ENCODE measurements around the gene KANSL3.

Gene KANSL3

GRCh38 chr2:96601382-96602292 lies 36.5 kb downstream of the KANSL3 start:
- H3K4me1 Mint-ChIP-seq (ENCODE audit: low read depth): peaks cover 19% of the 10 kb centered on the region
- H3K9me3 Mint-ChIP-seq: no peaks in the 10 kb centered on the region
- peak overlapping the region; percentile 73 for H3K27ac Mint-ChIP-seq
- H3K36me3 Mint-ChIP-seq (ENCODE audit: low read depth): peaks cover 81% of the 10 kb centered on the region
- H3K27me3 Mint-ChIP-seq: no peaks in the 10 kb centered on the region
- no peak overlapping the region for H3K4me3 Mint-ChIP-seq

- H3K4me3 Mint-ChIP-seq: no peak overlapping the region
Measured at GRCh38 chr2:96599941-96600340, 38.2 kb downstream of the KANSL3 start.

GRCh38 chr2:96596596-96596995 lies 41.5 kb downstream of the KANSL3 start:
- peaks cover 84% of the 10 kb centered on the region for H3K36me3 Mint-ChIP-seq (ENCODE audit: low read depth)
- no peaks in the 10 kb centered on the region for H3K9me3 Mint-ChIP-seq
- H3K4me3 Mint-ChIP-seq: no peak overlapping the region
- H3K27me3 Mint-ChIP-seq: no peaks in the 10 kb centered on the region
- H3K27ac Mint-ChIP-seq: no peak overlapping the region
- H3K4me1 Mint-ChIP-seq (ENCODE audit: low read depth): peaks cover 44% of the 10 kb centered on the region

More at GRCh38 chr2:96599941-96600340, 38.2 kb downstream of the KANSL3 start:
- Mint-ChIP-seq H3K36me3 (ENCODE audit: low read depth) (peaks cover 73% of the 10 kb centered on the region), H3K27ac (no peak overlapping the region), H3K27me3 (no peaks in the 10 kb centered on the region), H3K9me3 (no peaks in the 10 kb centered on the region), H3K4me1 (ENCODE audit: low read depth) (peaks cover 29% of the 10 kb centered on the region)

DNA sequence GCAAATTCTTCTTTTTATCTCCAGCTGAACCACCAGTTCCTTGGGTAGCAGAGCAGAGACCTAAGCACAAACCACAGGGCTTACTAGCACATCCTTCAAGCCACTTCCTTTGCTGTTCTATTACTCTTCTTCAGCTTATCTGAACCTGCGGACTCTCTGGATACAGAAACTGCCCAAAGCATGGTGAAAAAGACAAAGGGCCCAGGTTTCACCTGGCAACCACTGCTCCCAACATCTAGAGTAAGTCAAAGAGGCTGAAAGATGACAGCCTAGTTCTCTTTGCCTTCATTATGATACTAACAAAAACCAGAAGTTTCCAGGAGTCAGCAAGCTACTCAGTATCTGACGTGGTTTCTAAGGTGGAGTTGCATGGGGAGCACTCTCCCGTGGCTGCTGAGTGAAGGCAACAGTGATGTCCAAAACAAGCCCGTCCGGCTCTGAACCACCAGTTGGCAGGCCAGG lies 43.4 kb downstream of the KANSL3 start:
- no peaks in the 10 kb centered on the region for H3K27me3 Mint-ChIP-seq
- H3K9me3 Mint-ChIP-seq: no peaks in the 10 kb centered on the region
- peak overlapping the region; percentile 35 for H3K4me3 Mint-ChIP-seq
- H3K27ac Mint-ChIP-seq: peak overlapping the region; percentile 90
- H3K4me1 Mint-ChIP-seq (ENCODE audit: low read depth): peaks cover 31% of the 10 kb centered on the region
- H3K36me3 Mint-ChIP-seq (ENCODE audit: low read depth): peaks cover 73% of the 10 kb centered on the region

DNA sequence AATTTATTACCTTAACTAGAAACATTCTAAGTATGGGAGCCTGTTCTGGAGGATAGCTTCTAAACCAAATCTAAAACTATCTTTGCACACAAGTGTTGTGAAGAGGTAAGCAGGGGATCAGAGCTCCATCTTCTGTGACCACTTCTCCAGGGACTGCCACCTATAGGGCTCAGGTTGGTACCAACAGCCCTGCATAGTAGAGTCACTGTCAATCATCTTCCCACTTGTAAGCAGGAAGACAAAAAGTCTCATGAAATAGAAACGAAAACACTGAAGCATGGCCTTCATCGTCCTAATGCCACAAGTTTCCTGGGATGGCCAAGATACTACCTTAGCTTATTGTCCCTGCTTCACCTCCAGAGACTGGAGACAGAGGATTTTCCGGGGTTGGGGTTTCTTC lies 43.8 kb downstream of the KANSL3 start:
- no peak overlapping the region for H3K4me3 Mint-ChIP-seq
- peak overlapping the region; percentile 90 for H3K27ac Mint-ChIP-seq
- H3K9me3 Mint-ChIP-seq: no peaks in the 10 kb centered on the region
- no peaks in the 10 kb centered on the region for H3K27me3 Mint-ChIP-seq
- peaks cover 31% of the 10 kb centered on the region for H3K4me1 Mint-ChIP-seq (ENCODE audit: low read depth)
- H3K36me3 Mint-ChIP-seq (ENCODE audit: low read depth): peaks cover 73% of the 10 kb centered on the region

DNA sequence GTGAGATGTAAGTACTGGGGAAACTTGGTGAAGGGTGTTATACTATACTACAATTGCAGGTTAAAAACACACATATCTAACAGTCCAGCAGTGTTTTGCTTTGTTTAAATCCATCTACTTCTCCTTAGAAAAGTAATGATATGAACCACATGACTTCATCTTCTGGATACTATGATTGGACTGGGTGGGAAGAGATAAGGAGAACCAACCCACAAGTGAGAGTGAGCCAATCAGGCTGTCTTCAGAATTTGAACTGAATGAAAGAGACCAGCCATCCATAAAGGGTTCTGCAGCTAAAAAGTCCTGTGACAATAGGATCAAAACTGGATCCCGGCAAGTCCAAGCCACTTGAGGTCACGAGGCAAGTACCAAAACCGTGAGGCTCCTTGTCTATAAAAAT lies 46.6 kb downstream of the KANSL3 start:
- Mint-ChIP-seq H3K36me3 (ENCODE audit: low read depth) (peaks cover 78% of the 10 kb centered on the region), H3K27me3 (no peaks in the 10 kb centered on the region), H3K4me1 (ENCODE audit: low read depth) (peaks cover 38% of the 10 kb centered on the region), H3K9me3 (no peaks in the 10 kb centered on the region), H3K27ac (no peak overlapping the region), H3K4me3 (no peak overlapping the region)

DNA sequence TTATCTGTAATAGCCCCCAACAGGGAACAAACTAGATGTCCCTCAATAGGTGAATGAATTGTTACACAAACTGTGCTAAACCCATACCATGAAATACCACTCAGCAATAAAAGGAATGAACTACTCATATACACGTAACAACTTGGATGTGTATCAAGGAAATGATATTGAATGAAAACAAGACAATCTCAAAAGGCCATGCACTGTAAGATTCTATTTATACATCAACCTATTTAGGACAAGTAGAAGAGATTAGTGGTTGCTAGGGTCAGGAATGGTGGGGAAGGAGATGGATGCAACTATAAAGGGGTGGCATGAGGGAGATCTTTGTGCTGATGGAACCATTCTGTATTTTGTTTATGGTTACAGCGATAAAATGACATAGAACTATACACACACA lies 47.1 kb downstream of the KANSL3 start:
- no peaks in the 10 kb centered on the region for H3K9me3 Mint-ChIP-seq
- H3K27ac Mint-ChIP-seq: no peak overlapping the region
- no peaks in the 10 kb centered on the region for H3K27me3 Mint-ChIP-seq
- H3K4me1 Mint-ChIP-seq (ENCODE audit: low read depth): peaks cover 38% of the 10 kb centered on the region
- peaks cover 80% of the 10 kb centered on the region for H3K36me3 Mint-ChIP-seq (ENCODE audit: low read depth)
- H3K4me3 Mint-ChIP-seq: no peak overlapping the region

DNA sequence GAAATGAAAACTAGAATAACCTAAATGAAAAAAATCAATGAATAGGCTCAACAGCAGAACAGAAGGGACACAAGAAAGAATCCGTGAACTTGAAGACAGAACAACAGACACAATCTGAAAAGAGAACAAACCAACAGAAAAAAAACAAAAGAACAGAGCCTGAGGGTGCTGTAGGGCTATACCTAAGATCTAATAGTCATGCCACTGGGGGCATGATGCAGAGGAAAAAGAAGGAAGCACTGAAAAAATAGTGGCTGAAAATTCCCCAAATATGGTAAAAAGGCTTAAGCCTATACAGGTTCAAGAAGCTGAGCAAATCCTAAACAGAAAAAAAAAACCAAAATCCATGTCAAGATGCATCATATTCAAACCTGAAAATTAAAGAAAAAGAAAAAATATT lies 50.3 kb downstream of the KANSL3 start:
- peaks cover 54% of the 10 kb centered on the region for H3K36me3 Mint-ChIP-seq (ENCODE audit: low read depth)
- no peaks in the 10 kb centered on the region for H3K9me3 Mint-ChIP-seq
- peaks cover 7% of the 10 kb centered on the region for H3K4me1 Mint-ChIP-seq (ENCODE audit: low read depth)
- no peak overlapping the region for H3K4me3 Mint-ChIP-seq
- H3K27ac Mint-ChIP-seq: no peak overlapping the region
- H3K27me3 Mint-ChIP-seq: no peaks in the 10 kb centered on the region

DNA sequence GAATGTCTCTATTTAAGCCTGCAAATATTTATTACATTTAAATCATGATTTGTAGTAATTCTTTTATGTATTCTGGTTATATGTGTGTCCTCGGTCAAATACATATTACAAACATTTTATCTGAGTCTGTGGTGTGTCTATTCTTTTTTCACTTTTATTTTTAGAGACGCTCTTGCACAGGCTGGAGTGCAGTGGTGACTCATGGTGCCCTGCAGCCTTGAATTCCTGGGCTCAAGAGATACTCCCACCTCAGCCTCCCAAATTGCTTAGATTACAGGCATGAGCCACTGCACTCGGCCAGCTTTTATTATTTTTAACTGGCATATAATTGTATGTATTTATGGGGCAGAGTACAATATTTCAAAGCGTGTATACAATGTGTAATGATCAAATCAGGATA lies 54.1 kb downstream of the KANSL3 start:
- H3K36me3 Mint-ChIP-seq (ENCODE audit: low read depth): peaks cover 28% of the 10 kb centered on the region
- H3K4me1 Mint-ChIP-seq (ENCODE audit: low read depth): peaks cover 7% of the 10 kb centered on the region
- no peak overlapping the region for H3K27ac Mint-ChIP-seq
- no peaks in the 10 kb centered on the region for H3K27me3 Mint-ChIP-seq
- no peak overlapping the region for H3K4me3 Mint-ChIP-seq
- no peaks in the 10 kb centered on the region for H3K9me3 Mint-ChIP-seq

GRCh38 chr2:96580771-96581170 lies 57.3 kb downstream of the KANSL3 start:
- no peaks in the 10 kb centered on the region for H3K4me1 Mint-ChIP-seq (ENCODE audit: low read depth)
- peaks cover 5% of the 10 kb centered on the region for H3K36me3 Mint-ChIP-seq (ENCODE audit: low read depth)
- no peaks in the 10 kb centered on the region for H3K9me3 Mint-ChIP-seq
- H3K27me3 Mint-ChIP-seq: no peaks in the 10 kb centered on the region
- H3K4me3 Mint-ChIP-seq: no peak overlapping the region
- no peak overlapping the region for H3K27ac Mint-ChIP-seq

DNA sequence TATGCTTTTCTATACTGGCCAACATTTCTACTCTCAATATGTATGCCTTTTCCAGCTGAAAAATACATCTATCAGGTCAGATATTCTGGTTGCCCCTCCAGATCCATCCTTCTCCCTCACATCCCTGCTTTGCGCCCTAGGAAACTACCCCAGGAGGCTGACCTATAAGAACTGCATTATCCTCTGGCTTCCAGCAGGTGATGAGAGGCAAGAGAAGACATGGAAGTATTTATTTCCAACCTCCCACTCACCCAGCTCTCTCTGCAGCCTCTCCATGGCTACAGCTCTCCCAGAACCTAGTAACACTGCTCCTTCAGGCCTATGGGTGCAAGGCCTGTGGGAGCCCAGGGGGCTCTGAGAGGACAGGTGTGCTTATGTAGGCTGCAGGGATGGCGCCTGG lies 58.7 kb downstream of the KANSL3 start:
- H3K27ac Mint-ChIP-seq: no peak overlapping the region
- H3K4me3 Mint-ChIP-seq: no peak overlapping the region
- H3K27me3 Mint-ChIP-seq: no peaks in the 10 kb centered on the region
- H3K9me3 Mint-ChIP-seq: no peaks in the 10 kb centered on the region
- no peaks in the 10 kb centered on the region for H3K4me1 Mint-ChIP-seq (ENCODE audit: low read depth)
- peaks cover under 1% of the 10 kb centered on the region for H3K36me3 Mint-ChIP-seq (ENCODE audit: low read depth)

DNA sequence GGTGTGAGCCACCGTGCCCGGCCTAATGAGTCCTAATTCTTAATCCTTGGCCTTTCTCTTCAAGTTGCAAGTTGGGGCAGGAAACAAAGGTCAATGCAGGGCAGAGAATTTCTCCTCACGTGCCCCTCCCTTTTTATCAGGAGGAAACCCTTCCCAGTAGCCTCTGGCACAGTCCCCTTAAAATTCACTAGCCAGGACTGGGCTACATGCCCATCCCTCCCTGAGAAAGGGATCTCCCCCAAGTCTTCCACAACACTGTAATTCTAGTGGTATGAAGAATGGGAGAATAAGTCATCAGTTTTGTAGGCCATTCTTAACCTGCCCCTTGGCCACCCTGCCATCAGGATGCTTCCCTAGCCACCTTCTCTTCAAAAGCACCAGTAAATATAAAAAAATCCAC lies 59.4 kb downstream of the KANSL3 start:
- Mint-ChIP-seq H3K36me3 (ENCODE audit: low read depth) (no peaks in the 10 kb centered on the region), H3K27me3 (no peaks in the 10 kb centered on the region), H3K27ac (no peak overlapping the region), H3K9me3 (no peaks in the 10 kb centered on the region), H3K4me1 (ENCODE audit: low read depth) (no peaks in the 10 kb centered on the region), H3K4me3 (no peak overlapping the region)

DNA sequence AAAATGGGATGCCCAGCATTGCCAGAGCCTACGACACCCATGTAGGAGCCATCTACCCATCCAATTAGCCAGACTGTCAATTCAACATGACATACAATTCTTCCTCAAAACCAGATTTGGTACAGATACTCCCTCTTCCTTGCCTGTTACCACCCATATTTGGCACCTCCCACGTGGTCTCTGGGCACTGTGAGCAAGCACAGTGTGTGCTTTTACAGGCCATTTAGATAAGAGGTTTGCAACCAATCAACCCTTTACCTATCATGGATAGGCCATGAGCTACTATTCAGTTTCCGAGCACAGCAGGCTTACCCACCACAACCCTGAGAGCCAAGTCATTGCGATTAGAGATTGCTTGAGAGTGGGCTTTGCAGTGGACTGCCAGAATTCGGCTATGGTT lies 60.6 kb downstream of the KANSL3 start:
- H3K4me1 Mint-ChIP-seq (ENCODE audit: low read depth): no peaks in the 10 kb centered on the region
- H3K27me3 Mint-ChIP-seq: no peaks in the 10 kb centered on the region
- H3K4me3 Mint-ChIP-seq: no peak overlapping the region
- H3K27ac Mint-ChIP-seq: no peak overlapping the region
- H3K9me3 Mint-ChIP-seq: no peaks in the 10 kb centered on the region
- H3K36me3 Mint-ChIP-seq (ENCODE audit: low read depth): no peaks in the 10 kb centered on the region

- Mint-ChIP-seq H3K36me3 (ENCODE audit: low read depth) (no peaks in the 10 kb centered on the region), H3K4me3 (no peak overlapping the region), H3K9me3 (no peaks in the 10 kb centered on the region), H3K27me3 (no peaks in the 10 kb centered on the region), H3K27ac (no peak overlapping the region), H3K4me1 (ENCODE audit: low read depth) (no peaks in the 10 kb centered on the region)
Measured at GRCh38 chr2:96575785-96576456, 62.2 kb downstream of the KANSL3 start.

DNA sequence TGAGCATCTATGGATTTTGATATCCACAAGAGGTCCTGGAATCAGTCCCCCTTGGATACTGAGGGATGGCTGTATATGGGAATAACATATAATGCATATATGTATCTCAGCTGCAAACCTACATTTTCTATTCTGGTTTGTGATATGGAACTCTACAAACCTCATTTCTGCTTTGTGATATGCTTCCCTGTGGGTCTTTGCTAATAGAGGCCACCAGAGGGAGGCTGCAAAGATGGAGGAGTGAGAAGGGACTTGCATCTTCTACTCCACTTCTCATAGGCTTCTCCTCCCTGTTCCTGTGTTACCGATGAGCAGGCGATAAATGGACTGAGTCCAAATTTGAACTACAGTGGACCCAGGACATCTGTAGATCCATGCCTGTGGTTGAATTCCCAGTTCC lies 63.7 kb downstream of the KANSL3 start:
- no peaks in the 10 kb centered on the region for H3K9me3 Mint-ChIP-seq
- H3K4me3 Mint-ChIP-seq: no peak overlapping the region
- H3K27ac Mint-ChIP-seq: no peak overlapping the region
- no peaks in the 10 kb centered on the region for H3K27me3 Mint-ChIP-seq
- no peaks in the 10 kb centered on the region for H3K36me3 Mint-ChIP-seq (ENCODE audit: low read depth)
- no peaks in the 10 kb centered on the region for H3K4me1 Mint-ChIP-seq (ENCODE audit: low read depth)

All from stimulated activated naive CD8-positive, alpha-beta T cell treated with anti-CD3 and anti-CD28 coated beads, Interleukin-15, Interleukin-2, amounts not matched to agents 100 ng/mL and 50 ng/mL, for 24 hours (primary cell).